Endothelial cell of umbilical vein (primary cell): ENCODE measurements around the gene PRPH. TPM values are rescaled to one million over a fixed set of nuclear protein-coding genes. Genes with fewer than 3 reads are reported as not detected.

Experiments
- BruUV-seq: library from RNA; stranded (reverse); fragments of 400-500 nt; replicated peaks from 2 replicates; lab custom pipeline; 2021; lab: Mats Ljungman, UMichigan
- CTCF ChIA-PET: fragments of 300-600, 350-600 bp; sonication (Branson Sonifier 250); formaldehyde crosslinking; loops from one replicate; lab custom pipeline; 2021; ENCODE audit warnings: antibody characterized with exemption, inconsistent platforms; lab: Charles Lee
- POLR2A ChIA-PET: fragments of 300-600, 350-600 bp; sonication (Branson Sonifier 250); formaldehyde crosslinking; loops from one replicate; lab custom pipeline; 2021; ENCODE audit warnings: antibody characterized with exemption, inconsistent platforms; lab: Charles Lee
- DNase-seq: peaks from one replicate; pipeline ENCODE4 v3.0.0-alpha.2; 2011; ENCODE audit warnings: low read depth, low spot score
- FAIRE-seq: peaks from 2 replicates; lab custom pipeline; 2011; peaks lifted over from hg19 to GRCh38; lab: Jason Lieb, UNC
- H2AFZ ChIP-seq: 2 replicates; pipeline ENCODE4 v1.6.0; 2012; ENCODE audit warnings: low read depth, low read length, control low read depth, inconsistent platforms
- H3K27ac ChIP-seq: 2 replicates; pipeline ENCODE4 v1.5.1; 2011; ENCODE audit warnings: low read depth, mild to moderate bottlenecking, control low read depth, low read length, moderate library complexity; ENCODE audit not compliant: insufficient read depth
- H3K27me3 ChIP-seq, 2 experiments: 2 replicates each; pipeline versions ENCODE4 v1.6.0 to v1.6.1; 2011; ENCODE audit warnings: low read length in 2 of 2, mixed read lengths in 1 of 2; ENCODE audit not compliant: control insufficient read depth in 2 of 2, insufficient read depth in 2 of 2
- H3K36me3 ChIP-seq, 2 experiments: 2 replicates in 1 of 2; 3 replicates in 1 of 2; pipeline ENCODE4 v1.5.1; 2011; ENCODE audit warnings: low read length in 2 of 2, mild to moderate bottlenecking in 1 of 2, moderate library complexity in 1 of 2; ENCODE audit not compliant: control insufficient read depth in 2 of 2, insufficient read depth in 2 of 2; ENCODE audit errors: extremely low read depth in 1 of 2
- H3K4me1 ChIP-seq: 3 replicates; pipeline ENCODE4 v1.5.1; 2011; ENCODE audit warnings: mild to moderate bottlenecking, low read length; ENCODE audit not compliant: control insufficient read depth, insufficient read depth; ENCODE audit errors: extremely low read depth
- H3K4me2 ChIP-seq: 2 replicates; pipeline ENCODE4 v1.6.1; 2011; ENCODE audit warnings: low read length, control low read depth, mixed read lengths; ENCODE audit not compliant: insufficient read depth
- H3K4me3 ChIP-seq, 3 experiments: fragments of 200-600 bp in 1 of 3; sonication (generic), shearing (Covaris generic) in 1 of 3; replicated peaks in 1 of 3; 2 replicates each; pipeline ENCODE4 v1.5.1; 2011 to 2016; ENCODE audit warnings: control low read depth in 3 of 3, low read length in 3 of 3, mild to moderate bottlenecking in 2 of 3, inconsistent platforms in 1 of 3, low read depth in 1 of 3, moderate library complexity in 1 of 3; ENCODE audit not compliant: insufficient read depth in 1 of 3
- H3K79me2 ChIP-seq: 2 replicates; pipeline ENCODE4 v1.6.0; 2012; ENCODE audit warnings: low read length, inconsistent platforms; ENCODE audit not compliant: control insufficient read depth, insufficient read depth
- H3K9ac ChIP-seq: replicated peaks from 2 replicates; pipeline ENCODE3; 2011; ENCODE audit warnings: low read length, control low read depth; ENCODE audit not compliant: insufficient read depth; ENCODE audit errors: extremely low read depth
- H3K9me1 ChIP-seq: replicated peaks from 3 replicates; pipeline ENCODE4 v1.6.0; 2011; ENCODE audit warnings: mild to moderate bottlenecking, low read length; ENCODE audit not compliant: control insufficient read depth, insufficient read depth; ENCODE audit errors: extremely low read depth
- H3K9me3 ChIP-seq: replicated peaks from 2 replicates; pipeline ENCODE4 v1.5.1; 2012; ENCODE audit warnings: low read length, inconsistent platforms; ENCODE audit not compliant: control insufficient read depth, insufficient read depth
- H4K20me1 ChIP-seq: replicated peaks from 2 replicates; pipeline ENCODE3; 2011; ENCODE audit warnings: mild to moderate bottlenecking, low read length; ENCODE audit not compliant: control insufficient read depth, insufficient read depth; ENCODE audit errors: extremely low read depth
- EZH2 ChIP-seq: IDR thresholded peaks from 2 replicates; pipeline ENCODE4 v1.6.1; 2012; ENCODE audit warnings: borderline replicate concordance, low read depth, mild to moderate bottlenecking, moderate library complexity, low read length, inconsistent platforms; ENCODE audit not compliant: severe bottlenecking
- FOS ChIP-seq: IDR thresholded peaks from 2 replicates; pipeline ENCODE4 v1.6.1; 2011; ENCODE audit warnings: mild to moderate bottlenecking, low read length, moderate library complexity, borderline replicate concordance; ENCODE audit not compliant: insufficient read depth
- POLR2AphosphoS5 ChIP-seq: IDR thresholded peaks from 2 replicates; pipeline ENCODE4 v1.6.1; 2012; ENCODE audit warnings: low read depth, mild to moderate bottlenecking, control low read depth, low read length, moderate library complexity; ENCODE audit not compliant: insufficient read depth
- dilution Hi-C: fragments of 300-500 bp; cut with MboI; formaldehyde crosslinking; loops from one replicate; pipeline ENCODE4 v1.15.0; 2019; ENCODE audit warnings: low sequenced_read_pairs; ENCODE audit not compliant: extremely low pct_ligation_motif_present
- intact Hi-C: fragments of 100-400 bp; cut with micrococcal nuclease; formaldehyde crosslinking; loops from one replicate; pipeline ENCODE4 v1.10.0; 2022
- polyA plus RNA-seq, 4 experiments: library from polyadenylated mRNA; depleted of rRNA in 3 of 4; stranded (reverse) in 3 of 4; unstranded in 1 of 4; fragments of >200 nt; gene quantifications; 2 replicates each; pipeline versions ENCODE4 v1.2.1 to v1.2.3, GENCODE V29; 2011 to 2012; ENCODE audit warnings: missing spikeins in 1 of 4
- total RNA-seq: library from RNA; stranded (reverse); gene quantifications from 2 replicates; pipeline ENCODE4 v1.2.3, GENCODE V29; 2021
- TF ChIP-seq, protein P1 (sequence below), 2 donors: IDR thresholded peaks; 1 replicate in 1 of 2; 2 replicates in 1 of 2; pipeline ENCODE4 v1.5.1; 2011; ENCODE audit warnings: low read length in 2 of 2, mild to moderate bottlenecking in 2 of 2, moderate library complexity in 2 of 2, control low read depth in 1 of 2, inconsistent platforms in 1 of 2, low read depth in 1 of 2; ENCODE audit not compliant: insufficient read depth in 1 of 2; ENCODE audit errors: extremely low read depth in 1 of 2

PRPH gene
- total and polyA plus RNA-seq, 2 donors (not counting 3 experiments of a cell fraction or from before 2014, with no cell fraction given) = not detected

GRCh38 chr12:49293056-49293956 is 1.6 kb upstream of the PRPH start:
- H3K27me3 ChIP-seq = peaks cover 27 to 36% of the 10 kb centered on the region in 2 experiments
- no peak overlapping the region for H3K4me3 ChIP-seq
- H3K79me2 ChIP-seq = no peaks in the 10 kb centered on the region
- H3K9me3 ChIP-seq = no peaks in the 10 kb centered on the region
- intact Hi-C loops (no loop called here), dilution Hi-C loops (no loop called here)
- FAIRE-seq = no peak
- H3K27ac ChIP-seq = no peak overlapping the region
- H3K4me2 ChIP-seq = no peak overlapping the region
- H3K9me1 ChIP-seq = no peaks in the 10 kb centered on the region
- no peak for DNase-seq
- POLR2A ChIA-PET = interaction anchor here (0.9 kb wide), 1 partner anchor 55 kb away, joined by 3 read pairs; no protein-coding TSS in a partner anchor
- no peaks in the 10 kb centered on the region for H3K36me3 ChIP-seq
- peaks cover 3% of the 10 kb centered on the region for H3K4me1 ChIP-seq
- no peak overlapping the region for H3K9ac ChIP-seq
- TF ChIP-seq EZH2 = peak; percentile 65
- TF ChIP-seq, protein P1, sequence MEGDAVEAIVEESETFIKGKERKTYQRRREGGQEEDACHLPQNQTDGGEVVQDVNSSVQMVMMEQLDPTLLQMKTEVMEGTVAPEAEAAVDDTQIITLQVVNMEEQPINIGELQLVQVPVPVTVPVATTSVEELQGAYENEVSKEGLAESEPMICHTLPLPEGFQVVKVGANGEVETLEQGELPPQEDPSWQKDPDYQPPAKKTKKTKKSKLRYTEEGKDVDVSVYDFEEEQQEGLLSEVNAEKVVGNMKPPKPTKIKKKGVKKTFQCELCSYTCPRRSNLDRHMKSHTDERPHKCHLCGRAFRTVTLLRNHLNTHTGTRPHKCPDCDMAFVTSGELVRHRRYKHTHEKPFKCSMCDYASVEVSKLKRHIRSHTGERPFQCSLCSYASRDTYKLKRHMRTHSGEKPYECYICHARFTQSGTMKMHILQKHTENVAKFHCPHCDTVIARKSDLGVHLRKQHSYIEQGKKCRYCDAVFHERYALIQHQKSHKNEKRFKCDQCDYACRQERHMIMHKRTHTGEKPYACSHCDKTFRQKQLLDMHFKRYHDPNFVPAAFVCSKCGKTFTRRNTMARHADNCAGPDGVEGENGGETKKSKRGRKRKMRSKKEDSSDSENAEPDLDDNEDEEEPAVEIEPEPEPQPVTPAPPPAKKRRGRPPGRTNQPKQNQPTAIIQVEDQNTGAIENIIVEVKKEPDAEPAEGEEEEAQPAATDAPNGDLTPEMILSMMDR (IDR thresholded peaks at IDR 0.05; ENCODE audit: extremely low read depth in 1 of 2, insufficient read depth in 1 of 2, low read depth in 1 of 2, low read length in 2 of 2) = no peak
- no peak for TF ChIP-seq FOS
- no peak for TF ChIP-seq POLR2AphosphoS5
- BruUV-seq = no TSS peak
- CTCF ChIA-PET = interaction anchor here (1.0 to 12.9 kb wide), 5 partner anchors 30 to 65 kb away, joined by 5 to 173 read pairs (median 15); partner anchors contain the start of gene DNAJC22
- H4K20me1 ChIP-seq = no peaks in the 10 kb centered on the region
- H2AFZ ChIP-seq = peak overlapping the region; percentile 20
